ENCODE results near the gene IL7R. TPM values are rescaled to one million over a fixed set of nuclear protein-coding genes. Genes with fewer than 3 reads are reported as not detected.

Gene IL7R
- total and polyA plus RNA-seq, 10 of the 15 experiments (the other 5 are each of a cell fraction or from before 2014, with no cell fraction given) = 0.40 to 21.1 (median 0.85) TPM

DNA sequence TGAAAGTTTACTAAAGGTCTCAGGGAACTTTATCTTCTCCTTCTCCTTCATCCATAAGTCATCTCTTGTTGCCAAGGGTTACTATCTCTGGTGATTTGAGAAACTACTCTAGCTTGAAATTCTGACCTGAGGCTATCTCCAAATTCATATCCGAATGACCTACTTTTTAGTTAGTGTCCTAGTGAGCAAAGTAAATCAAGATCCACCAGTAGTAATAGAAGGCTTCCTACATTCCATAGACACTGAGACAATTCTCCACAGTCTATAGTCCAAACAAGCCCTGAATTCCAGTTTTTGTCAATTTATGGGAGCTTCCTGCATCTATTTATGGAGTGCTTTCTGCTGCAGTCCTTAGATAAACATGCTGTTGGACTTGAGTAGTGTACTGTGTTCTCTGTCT lies 5.0 kb downstream of the IL7R start (continued):
- TF ChIP-seq, protein P1, sequence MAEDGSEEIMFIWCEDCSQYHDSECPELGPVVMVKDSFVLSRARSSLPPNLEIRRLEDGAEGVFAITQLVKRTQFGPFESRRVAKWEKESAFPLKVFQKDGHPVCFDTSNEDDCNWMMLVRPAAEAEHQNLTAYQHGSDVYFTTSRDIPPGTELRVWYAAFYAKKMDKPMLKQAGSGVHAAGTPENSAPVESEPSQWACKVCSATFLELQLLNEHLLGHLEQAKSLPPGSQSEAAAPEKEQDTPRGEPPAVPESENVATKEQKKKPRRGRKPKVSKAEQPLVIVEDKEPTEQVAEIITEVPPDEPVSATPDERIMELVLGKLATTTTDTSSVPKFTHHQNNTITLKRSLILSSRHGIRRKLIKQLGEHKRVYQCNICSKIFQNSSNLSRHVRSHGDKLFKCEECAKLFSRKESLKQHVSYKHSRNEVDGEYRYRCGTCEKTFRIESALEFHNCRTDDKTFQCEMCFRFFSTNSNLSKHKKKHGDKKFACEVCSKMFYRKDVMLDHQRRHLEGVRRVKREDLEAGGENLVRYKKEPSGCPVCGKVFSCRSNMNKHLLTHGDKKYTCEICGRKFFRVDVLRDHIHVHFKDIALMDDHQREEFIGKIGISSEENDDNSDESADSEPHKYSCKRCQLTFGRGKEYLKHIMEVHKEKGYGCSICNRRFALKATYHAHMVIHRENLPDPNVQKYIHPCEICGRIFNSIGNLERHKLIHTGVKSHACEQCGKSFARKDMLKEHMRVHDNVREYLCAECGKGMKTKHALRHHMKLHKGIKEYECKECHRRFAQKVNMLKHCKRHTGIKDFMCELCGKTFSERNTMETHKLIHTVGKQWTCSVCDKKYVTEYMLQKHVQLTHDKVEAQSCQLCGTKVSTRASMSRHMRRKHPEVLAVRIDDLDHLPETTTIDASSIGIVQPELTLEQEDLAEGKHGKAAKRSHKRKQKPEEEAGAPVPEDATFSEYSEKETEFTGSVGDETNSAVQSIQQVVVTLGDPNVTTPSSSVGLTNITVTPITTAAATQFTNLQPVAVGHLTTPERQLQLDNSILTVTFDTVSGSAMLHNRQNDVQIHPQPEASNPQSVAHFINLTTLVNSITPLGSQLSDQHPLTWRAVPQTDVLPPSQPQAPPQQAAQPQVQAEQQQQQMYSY (CRISPR knock-in tag; IDR thresholded peaks at IDR 0.05) = no peak
- TF ChIP-seq STAT3 (IDR thresholded peaks at IDR 0.05; ENCODE audit: low read depth, low read length) (no peak), CREB1 (IDR thresholded peaks at IDR 0.05; ENCODE audit: low read depth) (no peak), BCL11A (IDR thresholded peaks at IDR 0.05; ENCODE audit: low read depth, low read length) (no peak), RAD51 (IDR thresholded peaks at IDR 0.05) (no peak), SUZ12 (IDR thresholded peaks at IDR 0.05; ENCODE audit: unreplicated experiment) (no peak), CHD4 (IDR thresholded peaks at IDR 0.05) (no peak)
- TF ChIP-seq, protein P2, sequence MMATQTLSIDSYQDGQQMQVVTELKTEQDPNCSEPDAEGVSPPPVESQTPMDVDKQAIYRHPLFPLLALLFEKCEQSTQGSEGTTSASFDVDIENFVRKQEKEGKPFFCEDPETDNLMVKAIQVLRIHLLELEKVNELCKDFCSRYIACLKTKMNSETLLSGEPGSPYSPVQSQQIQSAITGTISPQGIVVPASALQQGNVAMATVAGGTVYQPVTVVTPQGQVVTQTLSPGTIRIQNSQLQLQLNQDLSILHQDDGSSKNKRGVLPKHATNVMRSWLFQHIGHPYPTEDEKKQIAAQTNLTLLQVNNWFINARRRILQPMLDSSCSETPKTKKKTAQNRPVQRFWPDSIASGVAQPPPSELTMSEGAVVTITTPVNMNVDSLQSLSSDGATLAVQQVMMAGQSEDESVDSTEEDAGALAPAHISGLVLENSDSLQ (IDR thresholded peaks at IDR 0.05) = no peak

DNA sequence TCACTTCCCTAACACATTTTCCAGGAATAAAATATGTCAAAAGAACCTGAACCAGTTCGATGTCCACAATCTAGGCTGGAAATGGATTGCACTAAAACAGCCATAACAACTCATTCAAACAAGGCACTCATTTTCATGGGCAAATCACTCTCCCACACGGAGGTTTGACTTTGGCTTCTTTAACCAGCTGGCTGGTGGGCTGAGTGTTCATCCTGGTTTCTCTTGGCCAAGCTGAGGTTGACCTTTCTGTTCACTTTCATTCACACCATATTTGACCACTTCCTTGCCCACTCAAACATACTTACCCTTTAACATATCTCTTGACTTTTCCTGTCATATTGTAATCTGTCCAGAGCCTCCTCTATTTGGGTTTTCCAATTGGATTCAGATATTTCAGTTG lies 5.4 kb downstream of the IL7R start:
- DNase-seq (ENCODE audit: low read depth, low spot score) (no peak), FAIRE-seq (no peak), ATAC-seq (peak; percentile 56)
- Histone ChIP-seq H3K27ac (ENCODE audit: control insufficient read depth, insufficient read depth) (no peak overlapping the region), H3K36me3 (ENCODE audit: control insufficient read depth in 2 of 2, insufficient read depth in 2 of 2, low read length in 1 of 2) (no peaks in the 10 kb centered on the region), H3K9ac (ENCODE audit: control insufficient read depth, insufficient read depth, low read length) (no peak overlapping the region), H3K4me2 (ENCODE audit: control insufficient read depth, insufficient read depth) (no peak overlapping the region), H3K4me3 (no peak overlapping the region), H2AFZ (ENCODE audit: control insufficient read depth, low read depth, low read length) (no peak overlapping the region), H3K4me1 (ENCODE audit: control insufficient read depth, insufficient read depth, low read length) (peaks cover 5% of the 10 kb centered on the region), H3K27me3 (replicated peaks in 1 of 2; ENCODE audit: control insufficient read depth in 2 of 2, insufficient read depth in 2 of 2, low read length in 1 of 2) (no peaks in the 10 kb centered on the region), H3K79me2 (ENCODE audit: control insufficient read depth, insufficient read depth, low read length) (no peaks in the 10 kb centered on the region), H4K20me1 (ENCODE audit: control insufficient read depth, insufficient read depth) (no peaks in the 10 kb centered on the region), H3K9me3 (replicated peaks; ENCODE audit: control insufficient read depth, insufficient read depth, low read length) (no peaks in the 10 kb centered on the region)
- ChIA-PET CTCF (interaction anchor here (1.1 to 2.5 kb wide), 5 partner anchors 10 to 63 kb away, joined by 6 to 12 read pairs (median 8); no protein-coding TSS in a partner anchor), SMC1A (ENCODE audit: uncharacterized antibody, unreplicated experiment) (interaction anchor here (1.1 to 15.1 kb wide), 11 partner anchors 8 to 635 kb away, joined by 3 to 238 read pairs (median 7); no protein-coding TSS in a partner anchor), RAD21 (ENCODE audit: unreplicated experiment) (interaction anchor here (1.0 to 2.5 kb wide), 6 partner anchors 10 to 62 kb away, joined by 3 to 16 read pairs (median 6); no protein-coding TSS in a partner anchor), POLR2A (interaction anchor here (0.7 to 1.2 kb wide), 2 partner anchors 25 to 41 kb away, joined by 3 read pairs; no protein-coding TSS in a partner anchor)
- intact Hi-C loops (cut with micrococcal nuclease; ENCODE audit: unreplicated experiment) (loop anchor here (2.0 kb wide), 1 partner anchor 23 kb away; no protein-coding TSS in a partner anchor), in situ Hi-C loops (cut with MboI) (no loop called here)
- no TSS peak for BruUV-seq (replicated peaks)
- TF ChIP-seq FOXK2 (IDR thresholded peaks at IDR 0.05) (no peak), IKZF1 (conservative IDR thresholded peaks at IDR 0.05) (peak; percentile 54; the same call in 1 of the 2 replicates), BMI1 (IDR thresholded peaks at IDR 0.05; ENCODE audit: borderline replicate concordance) (no peak), RUNX3 (IDR thresholded peaks at IDR 0.05; ENCODE audit: low read length) (0 out of 2 replicates have a peak, but pooled peaks have one; percentile 13), IKZF2 (IDR thresholded peaks at IDR 0.05) (peak; percentile 23 to 25; a peak in 1 of 4 replicates), STAT1 (conservative IDR thresholded peaks at IDR 0.05) (no peak), NR2F1 (conservative IDR thresholded peaks at IDR 0.05) (peak; percentile 72)
- 0% methylated on average over 2 of the region's 2 CpGs for WGBS (ENCODE audit: insufficient coverage, insufficient replicate concordance, low lambda C conversion rate, missing lambda C conversion rate)

Measured in GM12878 (cell line).